NCI-H748 (cell line): Measurements from ENCODE around the gene VPS8.
"Not testable (repeated sequence)": the region's sequence is repeated elsewhere in the genome, so short reads cannot be mapped to it uniquely, and the experiment has no call there.

Experiments
- DNase-seq: peaks from one replicate; lab custom pipeline; 2025; ENCODE audit not compliant: unreplicated experiment; lab: John Stamatoyannopoulos, UW

The VPS8 gene

DNA sequence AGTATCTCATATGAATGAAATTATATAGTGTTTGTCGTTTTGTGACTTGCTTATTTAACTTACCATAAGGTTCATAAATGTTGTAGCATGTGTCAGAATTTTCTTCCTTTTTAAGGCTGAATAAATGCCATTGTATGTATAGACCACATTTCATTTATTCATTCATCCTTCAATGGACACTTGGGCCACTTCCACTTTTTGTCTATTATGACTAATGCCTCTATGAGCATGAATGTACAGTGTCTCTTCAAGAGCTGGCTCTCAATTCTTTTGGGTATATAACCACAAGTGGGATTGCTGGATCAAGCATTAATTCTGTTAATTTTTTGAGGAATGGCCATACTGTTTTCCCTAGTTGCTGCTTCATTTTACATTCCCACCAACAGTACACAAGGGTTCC lies 156.1 kb downstream of the VPS8 start:
- no peak for DNase-seq

DNA sequence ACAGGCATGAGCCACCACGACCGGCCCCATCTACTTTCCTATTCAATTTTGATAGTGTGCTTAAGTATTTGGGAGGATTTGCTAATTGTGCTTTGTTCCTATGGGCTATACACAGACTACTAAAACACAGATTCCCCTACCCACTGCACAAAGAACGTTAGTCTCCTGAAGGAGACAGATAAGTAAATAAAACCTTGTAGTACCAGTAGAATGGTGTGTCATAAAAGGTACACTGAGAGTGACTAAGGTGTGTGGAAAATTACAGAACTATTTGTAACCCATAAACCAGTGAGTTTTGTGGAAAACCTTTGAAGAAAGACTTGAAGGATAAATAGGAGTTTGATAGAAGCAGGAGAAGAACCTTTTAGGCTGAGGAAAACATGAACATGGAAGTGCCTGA lies 158.2 kb downstream of the VPS8 start:
- no peak for DNase-seq

DNA sequence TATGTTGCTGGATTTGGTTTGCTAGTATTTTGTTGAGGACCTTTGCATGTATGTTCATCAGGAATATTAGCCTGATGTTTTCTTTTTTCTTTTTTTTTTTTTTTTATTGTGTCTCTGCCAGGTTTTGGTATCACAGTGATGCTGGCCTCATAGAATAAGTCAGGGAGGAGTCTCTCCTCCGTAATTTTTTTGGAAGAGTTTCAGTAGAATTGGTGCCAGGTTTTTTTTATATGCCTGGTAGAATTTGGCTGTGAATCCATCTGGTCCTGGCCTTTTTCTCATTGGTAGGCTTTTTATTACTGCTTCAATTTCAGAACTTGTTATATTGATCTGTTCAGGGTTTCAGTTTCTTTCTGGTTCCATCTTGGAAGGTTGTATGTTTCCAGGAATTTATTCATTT lies 165.8 kb downstream of the VPS8 start:
- no peak for DNase-seq

DNA sequence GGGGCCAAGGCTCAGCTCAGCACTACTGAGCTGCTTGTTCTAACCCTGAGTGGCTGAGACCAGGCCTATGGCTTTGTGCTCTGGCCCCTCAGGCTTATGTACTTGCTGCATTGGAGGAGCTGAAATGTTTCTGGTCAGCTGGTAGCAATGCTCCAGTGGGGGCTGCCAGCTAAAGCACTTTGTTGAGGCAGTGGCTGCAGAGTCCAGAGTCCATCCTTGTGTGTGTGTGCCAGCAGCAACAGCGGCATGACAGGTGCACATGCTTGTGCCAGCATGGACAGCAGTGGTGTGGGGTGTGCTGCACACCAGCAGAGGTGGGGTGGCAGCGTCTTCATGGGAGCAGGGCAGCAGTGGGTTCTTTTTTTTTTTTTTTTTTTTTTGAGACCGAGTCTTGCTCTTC lies 169.1 kb downstream of the VPS8 start:
- no peak for DNase-seq

DNA sequence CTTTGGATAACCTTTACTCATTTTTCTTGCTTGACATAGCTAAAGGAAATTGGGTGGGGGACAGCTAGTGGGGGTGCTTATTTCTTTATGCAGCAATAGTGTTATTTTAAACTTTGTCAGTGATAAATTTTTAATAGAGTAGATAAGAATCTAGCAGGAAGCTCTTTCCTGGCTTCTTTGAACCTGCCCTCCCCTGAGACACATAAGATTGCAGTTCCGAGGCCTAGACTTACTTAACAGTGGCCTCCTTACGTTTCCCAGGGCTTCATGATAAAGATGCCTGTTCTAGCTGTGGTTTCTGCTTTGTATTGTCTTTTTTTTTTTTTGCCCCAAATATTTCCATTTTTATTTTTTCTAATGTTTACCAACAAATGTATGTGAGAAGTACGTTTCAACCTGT lies 170.1 kb downstream of the VPS8 start:
- no peak for DNase-seq

DNA sequence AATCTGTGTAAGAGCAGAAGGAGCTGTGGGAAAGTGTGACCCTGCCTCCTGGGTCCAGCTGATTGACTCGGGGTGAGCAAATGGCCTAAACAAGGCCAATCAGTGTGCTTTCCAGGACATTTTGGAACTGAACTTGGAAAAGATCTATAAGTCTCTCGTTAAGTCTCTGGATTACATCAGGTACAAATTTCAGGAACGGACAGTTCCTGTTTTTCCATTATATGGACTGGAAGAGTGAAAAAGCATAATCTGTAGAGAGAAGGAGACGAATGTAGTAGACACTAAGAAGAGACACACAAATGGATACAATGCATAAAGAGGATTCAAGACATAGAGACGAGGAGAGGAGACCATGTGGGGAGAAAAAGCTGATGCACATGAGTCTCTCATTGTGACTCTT lies 173.6 kb downstream of the VPS8 start:
- DNase-seq: no peak

DNA sequence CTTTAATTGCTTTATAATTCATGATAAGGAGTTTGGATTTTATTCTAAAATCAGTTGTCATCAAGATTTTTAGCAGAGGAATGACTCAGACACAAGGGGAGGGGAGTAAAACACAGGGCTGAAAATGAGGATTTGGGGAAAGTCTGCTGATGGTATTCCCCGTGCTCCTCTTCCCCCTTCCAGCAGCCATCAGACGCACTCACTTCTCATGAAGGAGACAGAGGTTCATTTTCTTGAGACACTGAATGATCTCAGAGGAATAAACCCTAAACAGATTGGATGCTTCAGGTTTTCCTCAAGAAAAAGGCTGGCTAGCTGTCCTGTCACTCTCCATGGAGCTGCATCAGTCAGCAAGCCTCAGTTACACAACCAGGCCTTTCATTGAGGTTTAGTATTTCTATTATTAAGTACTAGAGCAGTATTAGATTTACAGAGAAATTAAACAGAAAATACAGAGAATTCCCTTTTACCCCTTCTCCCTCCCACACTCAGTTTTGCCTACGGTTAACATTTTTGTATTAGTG lies 174.5 kb downstream of the VPS8 start:
- DNase-seq: no peak

DNA sequence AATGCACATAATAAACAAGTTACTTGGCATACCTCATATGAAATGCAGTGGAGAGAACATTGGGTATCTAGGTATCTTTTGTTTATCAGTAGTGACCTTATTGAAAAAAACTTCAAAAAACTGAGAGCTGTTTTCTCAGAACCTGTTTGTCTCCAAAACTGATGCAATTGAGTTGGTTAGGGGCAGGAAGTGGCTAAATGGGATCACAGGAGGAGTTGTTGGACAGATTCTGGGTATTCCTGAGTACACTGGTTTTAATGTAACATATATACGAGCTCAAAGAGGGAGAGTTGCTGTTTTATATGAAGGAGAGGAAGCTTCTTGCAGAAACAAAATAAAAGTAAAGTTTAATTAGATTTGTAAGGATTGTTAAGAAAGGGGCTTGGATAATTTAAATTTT lies 181.4 kb downstream of the VPS8 start:
- no peak for DNase-seq

DNA sequence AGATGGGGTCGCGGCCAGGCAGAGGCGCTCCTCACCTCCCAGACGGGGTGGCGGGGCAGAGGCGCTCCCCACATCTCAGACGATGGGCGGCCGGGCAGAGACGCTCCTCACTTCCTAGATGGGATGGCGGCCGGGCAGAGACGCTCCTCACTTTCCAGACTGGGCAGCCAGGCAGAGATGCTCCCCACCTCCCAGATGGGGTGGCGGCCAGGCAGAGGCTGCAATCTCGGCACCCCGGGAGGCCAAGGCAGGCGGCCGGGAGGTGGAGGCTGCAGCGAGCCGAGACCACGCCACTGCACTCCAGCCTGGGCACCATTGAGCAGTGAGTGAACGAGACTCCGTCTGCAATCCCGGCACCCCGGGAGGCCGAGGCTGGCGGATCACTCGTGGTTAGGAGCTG lies 191.9 kb downstream of the VPS8 start:
- DNase-seq: not testable (repeated sequence)

DNA sequence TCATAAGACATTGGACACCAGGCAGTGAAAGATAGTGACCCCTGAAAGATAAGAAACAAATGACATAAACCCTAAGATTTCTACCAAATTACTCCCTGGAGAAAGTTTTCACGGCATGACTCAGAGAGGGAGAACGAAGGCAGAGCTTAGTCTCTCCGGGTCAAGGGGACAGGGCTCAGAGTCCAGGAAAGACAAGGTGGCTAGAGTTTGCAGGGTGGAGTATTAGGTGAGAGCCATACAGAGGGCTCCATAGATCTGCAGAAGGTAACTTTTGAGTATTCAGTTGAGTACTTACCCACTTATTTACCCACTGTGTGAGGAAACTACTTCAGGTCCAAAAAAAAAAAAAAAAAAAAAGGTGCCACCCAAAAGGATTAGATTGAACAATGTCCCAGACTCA lies 197.7 kb downstream of the VPS8 start:
- DNase-seq: no peak

DNA sequence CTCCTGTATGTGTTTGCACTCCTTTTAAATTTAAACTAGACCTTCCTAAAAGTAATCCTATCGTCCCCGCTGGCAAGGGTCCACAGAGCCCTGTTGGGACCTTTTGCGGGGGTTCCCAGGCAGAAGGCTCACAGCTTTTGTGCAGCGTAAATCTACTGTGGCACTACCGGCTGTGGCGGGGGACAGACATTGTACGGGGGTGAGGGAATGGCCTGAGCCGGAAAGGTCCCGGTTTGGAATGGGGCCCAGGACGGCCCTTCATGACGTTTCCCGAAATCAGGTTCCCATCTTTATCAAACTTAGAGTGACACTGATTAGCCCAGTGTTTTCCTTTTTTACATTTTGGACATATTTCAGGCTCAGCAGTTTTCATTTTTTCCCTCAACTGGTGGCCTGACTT lies 205.6 kb downstream of the VPS8 start:
- DNase-seq: not testable (repeated sequence)

DNA sequence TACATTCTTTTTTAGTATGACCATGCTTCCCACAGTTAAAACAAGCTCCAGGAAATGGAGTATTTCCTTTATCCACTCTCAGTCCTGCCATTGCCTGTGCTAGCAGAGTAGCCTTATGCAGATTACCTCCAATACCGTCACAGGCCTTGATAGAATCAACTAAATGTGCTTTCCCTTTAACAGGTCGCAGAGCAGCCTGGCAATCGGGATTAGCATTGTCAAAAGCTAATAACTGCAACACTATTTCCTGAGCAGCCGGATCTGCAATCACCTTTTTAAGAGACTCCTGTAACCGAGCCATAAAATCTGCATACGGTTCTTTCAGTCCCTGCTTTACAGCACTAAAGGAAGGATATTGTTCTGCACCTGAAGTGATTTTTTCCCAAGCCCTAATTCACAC lies 206.0 kb downstream of the VPS8 start:
- not testable (repeated sequence) for DNase-seq

DNA sequence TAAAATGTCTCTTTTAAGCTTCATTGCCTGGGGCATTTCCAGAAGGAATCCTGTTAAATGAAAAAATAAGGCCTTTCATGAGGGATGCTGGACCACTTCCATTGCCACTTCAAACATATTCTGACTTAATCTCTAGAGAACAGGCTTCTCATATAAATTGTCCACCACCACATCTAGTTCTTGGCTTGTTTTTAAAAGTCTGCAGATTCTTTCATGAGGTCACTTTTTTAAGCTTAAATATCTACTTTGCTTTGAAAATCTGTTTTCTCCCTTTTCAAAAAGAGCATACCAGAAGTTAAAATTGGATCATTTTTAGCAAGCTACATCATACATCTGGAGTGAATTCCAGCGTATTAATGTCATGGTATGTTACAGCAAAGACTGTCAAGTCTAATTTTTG lies 209.3 kb downstream of the VPS8 start:
- DNase-seq: no peak

DNA sequence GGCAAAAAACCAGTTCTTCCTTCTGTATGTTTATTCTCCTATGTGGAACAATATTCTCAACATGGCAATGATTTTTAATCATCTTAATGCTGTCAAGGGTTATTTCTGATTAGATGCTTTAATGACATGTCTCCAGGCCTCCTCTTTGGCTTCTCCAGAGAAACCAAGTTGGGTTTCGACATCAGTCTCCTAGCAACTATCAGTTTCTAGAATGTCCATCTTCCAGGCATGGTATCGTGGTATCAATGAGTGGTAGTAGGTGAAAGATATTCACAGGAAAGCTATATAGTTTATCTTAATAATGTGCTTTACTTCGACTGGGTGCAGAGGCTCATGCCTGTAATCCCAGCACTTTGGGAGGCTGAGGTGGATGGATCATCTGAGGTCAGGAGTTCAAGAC lies 212.4 kb downstream of the VPS8 start:
- no peak for DNase-seq

DNA sequence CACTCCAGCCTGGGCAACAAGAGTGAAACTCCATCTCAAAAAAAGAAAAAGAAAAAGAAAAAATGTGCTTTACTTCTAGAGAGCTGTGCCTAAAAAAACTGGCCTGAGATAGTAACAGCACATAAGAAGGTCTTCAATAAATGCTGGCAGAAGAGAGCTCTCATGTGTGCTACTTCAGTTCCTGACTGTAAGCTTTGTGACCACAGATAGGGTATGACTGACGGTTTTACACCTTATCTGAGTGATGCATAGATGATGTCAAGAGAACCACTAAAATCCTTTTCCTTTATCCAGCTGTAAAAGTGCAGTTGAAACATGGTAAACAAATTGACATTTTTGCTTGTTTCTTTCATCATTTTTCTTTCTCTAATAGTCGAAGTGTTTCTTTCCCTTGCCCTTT lies 213.0 kb downstream of the VPS8 start:
- DNase-seq: no peak

DNA sequence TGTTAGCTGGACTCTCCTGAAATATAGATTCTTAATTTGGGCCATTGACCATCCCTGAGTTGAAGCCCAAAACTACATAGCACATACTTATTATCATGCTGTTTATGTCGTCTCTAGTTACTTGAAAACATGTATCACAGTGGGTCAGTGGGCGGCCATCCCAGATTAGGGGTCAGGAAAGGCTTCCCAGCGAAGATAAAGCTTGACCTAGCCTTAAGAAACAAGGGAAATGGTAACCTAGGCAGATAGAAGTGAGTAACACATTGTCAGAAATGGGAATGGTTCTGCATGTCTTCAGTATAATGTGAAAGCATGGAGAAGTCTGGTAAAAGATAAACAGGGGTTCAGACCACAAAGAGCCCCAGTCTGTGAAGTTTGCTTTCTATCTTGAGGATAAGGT lies 216.2 kb downstream of the VPS8 start:
- no peak for DNase-seq

DNA sequence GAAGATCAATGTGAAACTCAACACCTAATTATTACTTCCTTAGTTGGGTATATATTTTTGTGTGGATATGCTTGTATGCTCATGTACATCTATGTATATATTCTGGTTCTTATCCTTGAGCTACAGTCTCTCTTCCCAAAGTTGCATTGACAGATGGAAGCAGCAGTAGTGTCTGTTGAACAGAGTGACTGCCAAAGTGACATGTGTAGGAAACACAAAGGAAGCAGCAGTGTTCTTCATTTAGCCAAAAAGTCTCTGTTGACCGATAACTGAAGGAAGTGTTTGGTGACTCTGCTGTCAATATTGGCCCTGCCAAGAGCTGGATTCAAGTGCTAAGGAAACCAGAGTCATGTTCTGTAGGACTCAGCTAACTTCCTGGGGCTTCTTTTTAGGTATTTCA lies 217.1 kb downstream of the VPS8 start:
- no peak for DNase-seq

DNA sequence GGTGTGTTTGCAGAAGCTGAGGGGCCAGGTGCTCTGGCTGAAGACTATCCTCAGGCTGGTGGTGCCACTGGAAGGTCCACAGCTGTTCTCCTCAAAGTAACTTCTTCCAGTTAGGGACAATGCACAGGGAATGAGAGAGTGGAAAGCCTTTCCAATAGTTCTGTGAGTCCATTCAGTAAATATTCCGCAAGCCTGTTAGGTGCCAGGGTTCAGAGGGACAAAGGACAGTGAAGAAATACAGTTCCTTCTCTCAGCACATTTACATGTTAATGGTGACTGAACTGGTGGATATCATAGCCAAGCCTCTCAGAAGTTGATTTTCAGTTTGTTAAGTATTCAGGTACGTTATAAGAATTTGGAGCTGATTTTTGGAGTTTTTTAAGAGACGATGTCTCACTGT lies 218.4 kb downstream of the VPS8 start:
- no peak for DNase-seq

DNA sequence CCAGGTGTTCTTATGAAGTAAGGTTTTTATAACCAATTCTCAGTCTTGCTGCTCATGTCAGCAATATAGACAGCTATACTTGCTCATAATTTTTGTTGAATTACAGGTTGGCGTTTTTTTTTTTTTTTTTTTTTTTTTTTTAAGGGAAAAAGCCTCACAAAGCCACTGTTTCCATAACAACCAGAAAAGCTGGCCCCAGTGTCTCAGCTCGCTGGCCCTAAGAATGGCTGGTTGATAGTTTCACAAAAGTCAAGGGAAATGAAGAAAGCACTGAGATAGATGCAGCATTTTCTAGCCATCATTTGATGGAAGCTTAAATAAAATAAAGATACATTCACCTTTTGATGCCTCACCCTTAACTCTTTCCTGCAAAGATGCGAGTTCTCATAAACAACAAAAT lies 219.0 kb downstream of the VPS8 start:
- no peak for DNase-seq

DNA sequence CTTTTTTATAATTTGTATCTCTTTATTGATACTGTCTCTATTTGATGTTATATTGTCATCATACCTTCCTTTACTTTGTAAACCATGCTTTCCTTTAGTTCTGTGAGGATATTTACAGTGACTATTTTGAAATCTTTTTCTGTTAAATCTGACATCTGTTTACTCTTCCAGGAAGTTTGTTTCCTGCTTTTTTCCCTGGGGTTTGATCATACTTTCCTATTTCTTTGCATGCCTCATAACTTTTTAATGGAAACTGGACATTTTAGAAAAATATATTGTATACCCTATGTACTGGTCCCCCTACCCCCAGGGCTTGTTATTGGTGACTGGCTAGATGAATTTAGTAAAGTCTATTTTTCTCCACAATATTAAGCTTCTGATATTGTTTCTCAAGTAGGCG lies 225.8 kb downstream of the VPS8 start:
- DNase-seq: no peak

DNA sequence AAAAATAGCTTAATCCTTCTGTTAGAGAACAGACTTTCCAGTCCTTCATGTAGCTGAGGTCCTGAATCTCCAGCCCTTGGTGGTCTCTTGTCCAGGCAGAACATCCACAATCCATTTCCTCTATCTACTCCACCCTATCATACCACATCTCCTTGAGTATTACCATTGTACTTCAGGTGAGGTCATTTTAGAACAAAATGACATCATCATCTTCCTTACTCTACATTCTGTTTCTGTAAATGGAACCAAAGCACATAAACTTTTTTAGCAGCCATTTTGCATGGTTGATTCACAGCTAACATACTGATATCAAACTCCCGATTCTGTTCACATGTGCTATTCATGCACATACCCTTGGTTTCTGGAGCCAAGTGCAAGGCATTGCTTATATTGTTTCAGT lies 228.5 kb downstream of the VPS8 start:
- no peak for DNase-seq

DNA sequence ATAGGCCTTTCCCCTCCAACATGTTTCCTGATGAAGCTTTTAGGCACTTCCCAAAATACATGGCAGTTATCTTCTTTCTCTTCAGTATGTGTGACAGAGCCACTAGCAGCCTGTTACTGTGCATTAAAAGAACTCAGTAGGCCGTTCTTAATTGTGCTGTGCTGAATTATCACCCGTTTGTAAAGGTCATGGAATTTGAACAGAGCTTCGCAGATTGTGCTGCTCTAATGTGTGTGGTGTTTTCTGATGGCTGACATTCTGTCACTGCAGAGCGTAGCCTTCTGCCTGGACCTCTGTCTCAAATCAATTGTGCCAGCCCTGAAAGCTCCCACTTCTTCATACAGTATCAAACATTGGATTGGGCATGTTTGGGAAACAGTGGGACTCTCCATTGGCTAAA lies 229.6 kb downstream of the VPS8 start:
- DNase-seq: no peak

DNA sequence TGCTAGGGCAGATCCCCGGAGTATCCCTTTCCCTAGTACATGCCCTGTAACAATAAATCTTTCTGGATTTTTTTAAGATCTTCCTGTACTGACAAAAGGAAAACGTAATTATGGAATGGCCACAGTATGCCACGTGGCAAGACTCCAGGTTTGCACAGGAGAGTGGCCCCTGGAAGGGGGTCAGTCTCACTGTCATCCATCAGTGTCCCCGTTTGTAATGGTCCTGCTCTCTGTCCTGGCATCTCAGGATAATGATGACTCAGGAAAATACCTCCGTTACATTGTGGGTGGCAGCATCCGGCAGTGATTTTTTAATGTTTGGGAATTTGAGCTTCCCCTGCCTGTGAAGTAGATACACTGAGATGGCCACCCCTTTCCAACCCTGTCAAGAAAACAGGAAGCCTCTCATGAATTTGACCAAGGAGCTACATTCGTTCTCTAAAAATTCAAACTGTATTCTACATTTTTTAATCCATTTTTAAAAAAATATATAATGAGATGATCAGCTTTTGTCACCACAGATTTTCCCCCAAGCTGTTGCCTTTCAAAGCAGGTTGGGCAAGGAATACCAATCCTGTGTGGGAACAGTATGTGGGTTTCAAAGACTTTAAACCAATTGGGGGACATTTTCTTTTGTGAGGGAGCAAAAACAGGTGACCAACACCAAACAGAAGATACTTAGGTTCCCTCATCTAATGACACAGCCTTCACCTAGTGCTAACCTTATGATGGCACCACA lies 230.5 kb downstream of the VPS8 start:
- DNase-seq: no peak
